Panc1 (cell line): ENCODE results near the gene FAT1. TPM values are rescaled to one million over a fixed set of nuclear protein-coding genes. Genes with fewer than 3 reads are reported as not detected.

ENCODE experiments used
- ATAC-seq: fragments of 200-7000 bp; cut with Tn5 transposase; 2 replicates; pipeline ENCODE4 v1.9.1; 2020; ENCODE audit warnings: mild to moderate bottlenecking, moderate library complexity
- BruUV-seq: library from RNA; stranded (reverse); fragments of 400-500 nt; replicated peaks from 2 replicates; lab custom pipeline; 2021; lab: Mats Ljungman, UMichigan
- CTCF ChIA-PET: fragments of 300-600 bp; sonication (Branson Sonifier 250); formaldehyde crosslinking; loops from one replicate; lab custom pipeline; 2022; ENCODE audit warnings: antibody characterized with exemption; lab: Charles Lee
- POLR2A ChIA-PET: fragments of 300-600 bp; sonication (Branson Sonifier 250); formaldehyde crosslinking; loops from one replicate; lab custom pipeline; 2022; ENCODE audit warnings: antibody characterized with exemption; lab: Charles Lee
- DNase-seq: peaks from one replicate; pipeline ENCODE4 v3.0.0-alpha.2; 2010; ENCODE audit warnings: low read depth, low spot score
- H3K27ac ChIP-seq: 2 replicates; pipeline ENCODE4 v1.5.1; 2011; ENCODE audit warnings: mild to moderate bottlenecking, low read length, inconsistent platforms
- H3K27me3 ChIP-seq: fragments of 200-500 bp; sonication (Bioruptor generic); 2 replicates; pipeline ENCODE4 v1.6.0; 2014; ENCODE audit warnings: low read length, inconsistent platforms; ENCODE audit not compliant: control insufficient read depth, insufficient read depth
- H3K36me3 ChIP-seq: fragments of 200-500 bp; sonication (Bioruptor generic); 2 replicates; pipeline ENCODE4 v1.5.1; 2014; ENCODE audit warnings: inconsistent platforms, mild to moderate bottlenecking, low read length, moderate library complexity; ENCODE audit not compliant: control insufficient read depth, insufficient read depth
- H3K4me1 ChIP-seq: 2 replicates; pipeline ENCODE4 v1.5.1; 2011; ENCODE audit warnings: inconsistent platforms, mild to moderate bottlenecking, low read length, moderate library complexity; ENCODE audit not compliant: control insufficient read depth, insufficient read depth
- H3K4me3 ChIP-seq, 2 experiments: 2 replicates each; pipeline ENCODE4 v1.5.1; 2011 to 2012; ENCODE audit warnings: low read depth in 2 of 2, low read length in 2 of 2, mild to moderate bottlenecking in 2 of 2, inconsistent platforms in 1 of 2, moderate library complexity in 1 of 2
- H3K9me3 ChIP-seq: fragments of 200-500 bp; sonication (Bioruptor generic); 2 replicates; pipeline ENCODE4 v1.5.1; 2014; ENCODE audit warnings: low read depth, mild to moderate bottlenecking, inconsistent platforms, low read length, moderate library complexity; ENCODE audit not compliant: control insufficient read depth, insufficient read depth
- POLR2AphosphoS5 ChIP-seq: IDR thresholded peaks from 2 replicates; pipeline ENCODE4 v1.6.1; 2012; ENCODE audit warnings: mild to moderate bottlenecking, low read depth, low read length, moderate library complexity
- SIN3A ChIP-seq: IDR thresholded peaks from 2 replicates; pipeline ENCODE4 v1.6.1; 2012; ENCODE audit warnings: low read depth, mild to moderate bottlenecking, low read length, moderate library complexity, borderline replicate concordance; ENCODE audit not compliant: insufficient read depth
- TCF7L2 ChIP-seq: IDR thresholded peaks from 2 replicates; pipeline ENCODE4 v1.6.1; 2011; ENCODE audit warnings: mild to moderate bottlenecking, low read depth, low read length, inconsistent platforms
- in situ Hi-C: cut with HindIII; loops from 2 replicates; pipeline ENCODE4 v1.10.0; 2016; ENCODE audit warnings: low sequenced_read_pairs, low pct_unique_long_range_greater_than_20kb
- intact Hi-C: fragments of 100-400 bp; cut with micrococcal nuclease; formaldehyde crosslinking; loops from one replicate; pipeline ENCODE4 v1.10.0; 2022; ENCODE audit not compliant: unreplicated experiment
- total RNA-seq: library from RNA; stranded (reverse); gene quantifications from one replicate; pipeline ENCODE4 v1.2.1, GENCODE V29; 2021; ENCODE audit not compliant: unreplicated experiment
- TF ChIP-seq, protein P1 (sequence below): fragments of 450-650 bp; IDR thresholded peaks from 2 replicates; pipeline ENCODE4 v1.5.1; 2017; ENCODE audit warnings: mild to moderate bottlenecking
- TF ChIP-seq, protein P2 (sequence below), 2 experiments: IDR thresholded peaks; 2 replicates each; pipeline ENCODE4 v1.6.1; 2011 to 2012; ENCODE audit warnings: low read depth in 2 of 2, control low read depth in 1 of 2, low read length in 1 of 2, mild to moderate bottlenecking in 1 of 2, moderate library complexity in 1 of 2; ENCODE audit not compliant: insufficient read depth in 1 of 2

FAT1 gene
- total RNA-seq, 1 experiment from 2014 or later: 288 TPM

DNA sequence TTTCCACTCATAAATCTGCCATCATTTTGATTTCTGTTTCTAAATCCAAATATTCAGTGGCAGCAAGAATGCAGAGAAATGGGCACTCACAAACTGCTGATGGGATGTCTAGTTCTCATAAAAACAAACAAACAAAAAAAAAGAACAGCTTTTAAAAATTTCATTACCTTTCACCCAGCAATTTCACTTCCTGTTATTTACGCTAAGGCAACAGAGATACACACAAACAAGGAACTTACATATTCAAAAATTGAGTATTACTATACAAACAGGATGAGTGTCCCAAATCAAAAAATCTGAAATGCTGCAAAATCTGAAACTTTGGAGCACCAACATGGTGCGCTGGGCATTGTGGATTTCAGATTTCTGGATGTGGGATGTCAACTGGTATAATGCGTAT, 36.4 kb downstream of the FAT1 start:
- Histone ChIP-seq H3K9me3 (no peaks in the 10 kb centered on the region), H3K36me3 (no peaks in the 10 kb centered on the region), H3K4me3 (no peak overlapping the region; a peak in 1 of 4 replicates), H3K4me1 (peaks cover 83% of the 10 kb centered on the region), H3K27me3 (no peaks in the 10 kb centered on the region), H3K27ac (peak overlapping the region; percentile 98)
- DNase-seq: no peak
- in situ Hi-C loops: no loop called here
- no peak for ATAC-seq
- ChIA-PET POLR2A (no interaction called here), CTCF (no interaction called here)
- no TSS peak for BruUV-seq
- TF ChIP-seq, protein P1, sequence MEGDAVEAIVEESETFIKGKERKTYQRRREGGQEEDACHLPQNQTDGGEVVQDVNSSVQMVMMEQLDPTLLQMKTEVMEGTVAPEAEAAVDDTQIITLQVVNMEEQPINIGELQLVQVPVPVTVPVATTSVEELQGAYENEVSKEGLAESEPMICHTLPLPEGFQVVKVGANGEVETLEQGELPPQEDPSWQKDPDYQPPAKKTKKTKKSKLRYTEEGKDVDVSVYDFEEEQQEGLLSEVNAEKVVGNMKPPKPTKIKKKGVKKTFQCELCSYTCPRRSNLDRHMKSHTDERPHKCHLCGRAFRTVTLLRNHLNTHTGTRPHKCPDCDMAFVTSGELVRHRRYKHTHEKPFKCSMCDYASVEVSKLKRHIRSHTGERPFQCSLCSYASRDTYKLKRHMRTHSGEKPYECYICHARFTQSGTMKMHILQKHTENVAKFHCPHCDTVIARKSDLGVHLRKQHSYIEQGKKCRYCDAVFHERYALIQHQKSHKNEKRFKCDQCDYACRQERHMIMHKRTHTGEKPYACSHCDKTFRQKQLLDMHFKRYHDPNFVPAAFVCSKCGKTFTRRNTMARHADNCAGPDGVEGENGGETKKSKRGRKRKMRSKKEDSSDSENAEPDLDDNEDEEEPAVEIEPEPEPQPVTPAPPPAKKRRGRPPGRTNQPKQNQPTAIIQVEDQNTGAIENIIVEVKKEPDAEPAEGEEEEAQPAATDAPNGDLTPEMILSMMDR: no peak
- TF ChIP-seq SIN3A: no peak
- no peak for TF ChIP-seq POLR2AphosphoS5
- TF ChIP-seq, protein P2, sequence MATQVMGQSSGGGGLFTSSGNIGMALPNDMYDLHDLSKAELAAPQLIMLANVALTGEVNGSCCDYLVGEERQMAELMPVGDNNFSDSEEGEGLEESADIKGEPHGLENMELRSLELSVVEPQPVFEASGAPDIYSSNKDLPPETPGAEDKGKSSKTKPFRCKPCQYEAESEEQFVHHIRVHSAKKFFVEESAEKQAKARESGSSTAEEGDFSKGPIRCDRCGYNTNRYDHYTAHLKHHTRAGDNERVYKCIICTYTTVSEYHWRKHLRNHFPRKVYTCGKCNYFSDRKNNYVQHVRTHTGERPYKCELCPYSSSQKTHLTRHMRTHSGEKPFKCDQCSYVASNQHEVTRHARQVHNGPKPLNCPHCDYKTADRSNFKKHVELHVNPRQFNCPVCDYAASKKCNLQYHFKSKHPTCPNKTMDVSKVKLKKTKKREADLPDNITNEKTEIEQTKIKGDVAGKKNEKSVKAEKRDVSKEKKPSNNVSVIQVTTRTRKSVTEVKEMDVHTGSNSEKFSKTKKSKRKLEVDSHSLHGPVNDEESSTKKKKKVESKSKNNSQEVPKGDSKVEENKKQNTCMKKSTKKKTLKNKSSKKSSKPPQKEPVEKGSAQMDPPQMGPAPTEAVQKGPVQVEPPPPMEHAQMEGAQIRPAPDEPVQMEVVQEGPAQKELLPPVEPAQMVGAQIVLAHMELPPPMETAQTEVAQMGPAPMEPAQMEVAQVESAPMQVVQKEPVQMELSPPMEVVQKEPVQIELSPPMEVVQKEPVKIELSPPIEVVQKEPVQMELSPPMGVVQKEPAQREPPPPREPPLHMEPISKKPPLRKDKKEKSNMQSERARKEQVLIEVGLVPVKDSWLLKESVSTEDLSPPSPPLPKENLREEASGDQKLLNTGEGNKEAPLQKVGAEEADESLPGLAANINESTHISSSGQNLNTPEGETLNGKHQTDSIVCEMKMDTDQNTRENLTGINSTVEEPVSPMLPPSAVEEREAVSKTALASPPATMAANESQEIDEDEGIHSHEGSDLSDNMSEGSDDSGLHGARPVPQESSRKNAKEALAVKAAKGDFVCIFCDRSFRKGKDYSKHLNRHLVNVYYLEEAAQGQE (IDR thresholded peaks at IDR 0.05; ENCODE audit: insufficient read depth in 1 of 2, low read depth in 2 of 2, low read length in 1 of 2): no peak
- intact Hi-C loops: no loop called here

DNA sequence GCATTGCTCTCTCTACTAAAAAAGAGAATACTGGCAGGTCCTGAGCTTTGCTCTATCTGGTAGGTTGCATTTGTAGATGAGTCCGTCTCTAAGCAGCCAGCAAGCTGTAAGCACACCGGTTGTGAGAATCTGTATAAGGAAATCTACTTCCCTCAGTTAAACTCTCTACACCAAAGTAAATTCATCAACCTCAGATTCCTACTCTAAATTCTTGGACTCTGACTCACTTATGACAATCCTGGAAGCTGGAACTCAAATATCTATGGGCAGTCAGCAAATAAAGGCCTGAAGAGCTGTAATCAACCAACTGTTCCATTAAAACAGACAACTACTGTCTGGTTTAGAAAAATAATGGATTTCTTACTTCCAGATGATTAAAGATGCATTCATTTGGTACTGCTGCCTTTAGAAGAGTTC, 37.9 kb downstream of the FAT1 start:
- peak overlapping the region; percentile 98 for H3K27ac ChIP-seq
- ATAC-seq: peak; percentile 66
- no TSS peak for BruUV-seq
- no peaks in the 10 kb centered on the region for H3K27me3 ChIP-seq
- peaks cover 88% of the 10 kb centered on the region for H3K4me1 ChIP-seq
- ChIA-PET CTCF (no interaction called here), POLR2A (interaction anchor here (0.5 kb wide), 1 partner anchor 155 kb away, joined by 9 read pairs; no protein-coding TSS in a partner anchor)
- TF ChIP-seq, protein P1: no peak
- TF ChIP-seq SIN3A (no peak), POLR2AphosphoS5 (no peak), TCF7L2 (no peak)
- TF ChIP-seq, protein P2 (IDR thresholded peaks at IDR 0.05; ENCODE audit: insufficient read depth in 1 of 2, low read depth in 2 of 2, low read length in 1 of 2): no peak
- in situ Hi-C loops (no loop called here), intact Hi-C loops (no loop called here)
- no peaks in the 10 kb centered on the region for H3K9me3 ChIP-seq
- peak overlapping the region in 1 of 2 experiments; percentile 45; a peak in 2 of 4 replicates for H3K4me3 ChIP-seq
- H3K36me3 ChIP-seq: no peaks in the 10 kb centered on the region
- DNase-seq: peak; percentile 75
